GM23338 (cell line): ENCODE measurements around the gene CMSS1.

Experiments used
- CREB1 ChIP-seq: fragments of 250-450 bp; sonication (Bioruptor Pico); IDR thresholded peaks from 2 replicates; pipeline ENCODE4 v1.5.0; 2020; ENCODE audit warnings: low read depth, mild to moderate bottlenecking, moderate library complexity
- CTCF ChIP-seq, 2 experiments: fragments of 200-600 bp in 1 of 2; sonication (generic) in 1 of 2; conservative IDR thresholded peaks; 2 replicates each; pipeline versions ENCODE4 v1.5.1 to v1.6.1; 2016 to 2017; ENCODE audit warnings: antibody characterized with exemption in 2 of 2, low read depth in 2 of 2, mild to moderate bottlenecking in 2 of 2, moderate library complexity in 1 of 2
- EZH2 ChIP-seq: fragments of 200-600 bp; sonication (generic); IDR thresholded peaks from one replicate; pipeline ENCODE4 v1.8.0; 2017; ENCODE audit warnings: antibody characterized with exemption, mild to moderate bottlenecking, low read depth; ENCODE audit not compliant: unreplicated experiment
- EZH2phosphoT487 ChIP-seq: fragments of 200-600 bp; sonication (generic); IDR thresholded peaks from one replicate; pipeline ENCODE4 v1.8.1; 2018; ENCODE audit warnings: antibody characterized with exemption; ENCODE audit not compliant: unreplicated experiment
- JUNB ChIP-seq: IDR thresholded peaks from one replicate; pipeline ENCODE4 v1.6.1; 2016; ENCODE audit warnings: antibody characterized with exemption; ENCODE audit not compliant: unreplicated experiment
- NANOG ChIP-seq: IDR thresholded peaks from 2 replicates; pipeline ENCODE4 v1.6.1; 2016; ENCODE audit warnings: antibody characterized with exemption, borderline replicate concordance
- POLR2AphosphoS5 ChIP-seq: IDR thresholded peaks from 2 replicates; pipeline ENCODE4 v1.6.1; 2016; ENCODE audit warnings: antibody characterized with exemption, low read depth
- REST ChIP-seq: IDR thresholded peaks from one replicate; pipeline ENCODE4 v1.6.1; 2018; ENCODE audit warnings: antibody characterized with exemption; ENCODE audit not compliant: unreplicated experiment
- ZNF462 ChIP-seq: fragments of 250-450 bp; sonication (Bioruptor Pico); IDR thresholded peaks from 2 replicates; pipeline ENCODE4 v1.5.0; 2020; ENCODE audit warnings: mild to moderate bottlenecking, moderate library complexity

GRCh38 chr3:99834211-99834957, 16.7 kb downstream of the CMSS1 start:
- no peak for TF ChIP-seq POLR2AphosphoS5
- TF ChIP-seq CTCF (conservative IDR thresholded peaks at IDR 0.05; ENCODE audit: low read depth in 2 of 2): no peak
- TF ChIP-seq ZNF462 (CRISPR knock-in tag): no peak
- no peak for TF ChIP-seq JUNB
- TF ChIP-seq EZH2: no peak
- TF ChIP-seq CREB1: no peak
- TF ChIP-seq NANOG: no peak
- TF ChIP-seq REST: no peak
- TF ChIP-seq EZH2phosphoT487: no peak
